GM21717 (cell line): ENCODE results near the gene KCNC2.

Experiments used
- ATAC-seq: cut with Tn5 transposase; IDR thresholded peaks from one replicate; pipeline ENCODE4 v1.9.1; 2021; ENCODE audit warnings: mild to moderate bottlenecking, moderate library complexity; ENCODE audit not compliant: unreplicated experiment

Gene KCNC2

DNA sequence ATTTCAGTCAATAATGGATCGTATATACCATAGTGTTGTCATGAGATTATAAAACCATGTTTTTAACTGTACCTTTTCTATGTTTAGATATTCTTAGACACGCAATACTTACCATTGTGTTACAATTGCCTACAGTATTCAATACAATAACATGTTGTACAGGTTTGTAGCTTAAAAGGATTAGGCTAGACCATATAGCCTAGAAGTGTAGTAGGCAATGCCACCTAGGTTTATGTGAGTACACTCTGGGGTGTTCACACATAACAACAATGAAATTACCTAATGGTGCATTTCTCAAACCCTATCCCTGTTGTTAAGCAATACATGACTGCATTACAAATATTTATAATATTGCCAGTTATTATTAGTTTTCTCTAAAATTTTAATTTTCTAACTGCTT, 144.2 kb downstream of the KCNC2 start:
- no peak for ATAC-seq

DNA sequence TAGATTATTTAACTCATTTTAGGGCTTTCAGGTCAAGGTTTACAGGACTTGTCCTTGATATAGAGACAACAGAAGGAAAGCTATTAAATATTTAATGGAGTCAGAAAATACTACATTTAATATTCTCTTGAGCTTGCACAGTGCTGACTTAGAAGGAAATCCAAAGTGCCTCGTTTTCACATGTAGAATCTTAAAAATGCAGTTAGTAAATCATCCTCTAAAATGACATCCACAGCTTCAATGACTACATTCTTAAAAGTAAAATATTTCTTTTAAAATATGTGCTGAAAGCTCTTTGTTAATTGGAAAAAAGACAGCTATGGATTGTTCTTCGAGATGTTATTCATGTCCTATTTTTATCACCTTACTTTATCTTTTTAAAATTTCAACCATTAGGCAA, 146.9 kb downstream of the KCNC2 start:
- ATAC-seq = no peak

DNA sequence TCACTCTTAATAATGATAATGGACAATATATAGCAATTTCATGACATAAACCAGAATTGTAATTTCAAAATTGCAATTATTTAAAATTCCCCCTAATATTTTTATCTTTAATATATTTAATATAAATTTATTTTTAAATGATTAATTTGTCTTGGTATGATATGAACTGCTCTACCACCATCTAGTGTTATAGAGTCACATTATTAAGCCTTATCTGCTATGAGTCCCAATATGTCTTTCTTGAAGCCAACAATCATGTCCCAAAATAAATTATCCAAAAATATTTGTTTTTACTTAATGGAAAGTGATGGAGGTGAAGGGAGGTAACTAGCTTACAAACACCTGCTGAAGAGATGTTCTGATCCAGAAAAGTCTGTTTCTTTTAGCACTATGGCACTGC, 151.4 kb downstream of the KCNC2 start:
- ATAC-seq = no peak

DNA sequence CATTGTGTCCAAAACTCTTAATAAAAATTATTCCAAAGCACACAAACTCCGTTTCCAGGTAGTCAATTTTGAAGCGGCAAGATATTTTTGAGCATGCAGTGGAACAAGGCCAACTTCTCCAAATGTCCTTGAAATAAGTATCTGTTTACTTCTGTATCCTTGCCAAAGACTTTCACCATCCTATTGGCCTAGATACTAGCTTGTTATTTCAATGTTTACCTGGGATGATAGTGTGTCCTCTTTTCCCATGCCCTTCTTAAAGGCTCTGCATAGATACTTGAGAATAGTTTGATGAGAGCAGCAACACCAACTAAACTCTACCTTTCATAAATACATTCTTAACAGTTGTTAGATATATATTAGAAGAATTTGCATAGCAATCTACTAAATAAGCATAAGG, 160.9 kb downstream of the KCNC2 start:
- ATAC-seq = no peak

- ATAC-seq = no peak
Measured at GRCh38 chr12:75047885-75048525, 161.6 kb downstream of the KCNC2 start.

GRCh38 chr12:75042125-75042524, 167.5 kb downstream of the KCNC2 start:
- ATAC-seq = no peak

GRCh38 chr12:75041472-75041871, 168.2 kb downstream of the KCNC2 start:
- ATAC-seq = no peak

GRCh38 chr12:75020068-75020557, 189.5 kb downstream of the KCNC2 start:
- ATAC-seq = no peak

- ATAC-seq = no peak
Measured at GRCh38 chr12:75011120-75011519, 198.5 kb downstream of the KCNC2 start.

GRCh38 chr12:75007133-75007532, 202.5 kb downstream of the KCNC2 start:
- no peak for ATAC-seq

- no peak for ATAC-seq
Measured at GRCh38 chr12:75000120-75000519, 209.5 kb downstream of the KCNC2 start.

GRCh38 chr12:74999474-74999873, 210.2 kb downstream of the KCNC2 start:
- ATAC-seq = no peak
